Activated CD4-positive, alpha-beta T cell treated with anti-CD3 and anti-CD28 coated beads, Interleukin-2, amount 50 U/mL, for 4 hours (primary cell): ENCODE measurements around the gene ANXA3.
"Not testable (repeated sequence)": the region's sequence is repeated elsewhere in the genome, so short reads cannot be mapped to it uniquely, and the experiment has no call there.

Source experiments
- DNase-seq, 2 experiments: peaks; one replicate each; pipeline ENCODE4 v3.0.0-alpha.2; 2020

The ANXA3 gene

DNA sequence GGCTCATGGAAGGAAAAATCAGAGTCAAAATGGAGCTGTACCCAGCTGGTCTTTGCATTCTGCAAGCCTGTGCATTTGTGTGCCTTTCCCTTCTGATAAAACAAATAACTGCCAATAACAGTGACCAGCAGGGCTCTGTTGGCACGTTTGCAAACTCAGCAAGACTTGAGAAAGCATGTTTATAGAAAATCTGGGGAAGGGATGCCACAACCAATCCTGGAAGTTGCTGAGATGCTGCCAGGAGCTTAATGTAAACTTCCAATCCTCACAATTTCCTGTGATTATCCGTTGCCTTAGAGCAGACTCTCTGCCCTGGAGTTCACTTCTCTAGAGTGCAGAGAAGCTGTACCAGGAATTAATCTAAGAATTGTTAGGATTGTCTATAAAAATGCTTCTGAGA, 6.9 kb upstream of the ANXA3 start:
- no peak for DNase-seq

DNA sequence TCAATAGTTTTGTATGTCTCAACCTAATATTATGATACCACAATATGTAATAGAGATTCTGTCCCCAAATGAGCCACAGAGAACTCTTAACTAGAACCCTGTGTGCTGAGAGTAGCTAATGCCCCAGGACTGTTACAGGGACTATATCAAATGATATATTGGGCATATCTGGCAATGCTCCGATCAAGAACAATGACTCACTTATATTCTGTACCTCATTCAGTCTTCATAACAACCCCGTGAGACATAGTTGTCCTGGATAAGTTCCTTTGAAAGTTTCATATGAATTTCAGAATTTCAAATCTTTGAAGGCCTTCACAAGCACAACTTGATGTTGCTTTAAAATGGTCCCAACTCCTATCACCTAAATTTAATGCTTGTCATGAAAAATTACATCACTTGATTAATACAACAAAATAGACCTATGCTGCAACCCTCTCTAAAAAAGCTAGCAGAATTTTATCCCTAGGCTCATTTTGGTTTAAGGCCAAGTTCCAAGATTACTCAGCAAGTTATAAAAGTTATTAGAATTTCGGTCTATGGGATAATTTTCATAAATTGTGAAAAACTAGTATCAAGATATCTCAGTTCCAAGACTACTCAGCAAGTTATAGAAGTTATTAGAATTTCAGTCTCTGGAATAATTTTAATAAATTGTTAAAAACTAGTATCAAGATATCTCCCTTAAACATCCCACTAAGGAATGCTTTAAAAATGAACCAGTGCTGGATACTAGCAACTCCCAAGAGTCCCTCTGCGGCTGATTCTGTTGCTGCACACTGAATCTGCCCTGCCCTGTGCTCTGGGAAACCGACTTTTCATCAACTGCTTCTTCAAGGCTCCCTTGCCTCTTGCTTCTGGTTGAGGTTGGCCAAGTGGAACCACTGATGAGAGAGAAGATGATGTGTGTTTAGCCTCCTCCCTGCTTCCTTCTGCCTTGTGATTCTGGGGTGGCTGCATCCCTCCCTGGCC, 6.0 kb upstream of the ANXA3 start:
- no peak for DNase-seq

DNA sequence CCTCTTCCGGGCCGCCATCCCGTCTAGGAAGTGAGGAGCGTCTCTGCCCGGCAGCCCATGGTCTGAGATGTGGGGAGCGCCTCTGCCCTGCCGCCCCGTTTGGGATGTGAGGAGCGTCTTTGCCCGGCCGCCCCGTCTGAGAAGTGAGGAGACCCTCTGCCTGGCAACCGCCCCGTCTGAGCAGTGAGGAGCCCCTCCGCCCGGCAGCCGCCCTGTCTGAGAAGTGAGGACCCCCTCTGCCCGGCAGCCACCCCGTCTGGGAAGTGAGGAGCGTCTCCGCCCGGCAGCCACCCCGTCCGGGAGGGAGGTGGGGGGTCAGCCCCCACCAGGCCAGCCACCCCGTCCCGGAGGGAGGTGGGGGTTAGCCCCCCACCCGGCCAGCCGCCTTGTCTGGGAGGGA, 3.7 kb upstream of the ANXA3 start:
- not testable (repeated sequence) for DNase-seq

DNA sequence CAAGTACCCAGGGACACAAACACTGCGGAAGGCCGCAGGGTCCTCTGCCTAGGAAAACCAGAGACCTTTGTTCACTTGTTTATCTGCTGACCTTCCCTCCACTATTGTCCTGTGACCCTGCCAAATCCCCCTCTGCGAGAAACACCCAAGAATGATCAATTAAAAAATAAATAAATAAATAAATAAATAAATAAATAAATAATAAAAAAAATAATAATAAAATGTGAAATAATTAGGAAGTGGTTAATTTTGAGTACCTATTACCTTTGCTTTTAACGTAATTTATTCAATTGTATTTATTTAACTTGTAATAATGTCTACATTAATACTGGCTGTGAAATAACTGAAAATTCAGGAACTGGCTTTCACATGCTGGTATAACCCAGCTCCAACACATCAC, 2.7 kb upstream of the ANXA3 start:
- DNase-seq = not testable (repeated sequence)

DNA sequence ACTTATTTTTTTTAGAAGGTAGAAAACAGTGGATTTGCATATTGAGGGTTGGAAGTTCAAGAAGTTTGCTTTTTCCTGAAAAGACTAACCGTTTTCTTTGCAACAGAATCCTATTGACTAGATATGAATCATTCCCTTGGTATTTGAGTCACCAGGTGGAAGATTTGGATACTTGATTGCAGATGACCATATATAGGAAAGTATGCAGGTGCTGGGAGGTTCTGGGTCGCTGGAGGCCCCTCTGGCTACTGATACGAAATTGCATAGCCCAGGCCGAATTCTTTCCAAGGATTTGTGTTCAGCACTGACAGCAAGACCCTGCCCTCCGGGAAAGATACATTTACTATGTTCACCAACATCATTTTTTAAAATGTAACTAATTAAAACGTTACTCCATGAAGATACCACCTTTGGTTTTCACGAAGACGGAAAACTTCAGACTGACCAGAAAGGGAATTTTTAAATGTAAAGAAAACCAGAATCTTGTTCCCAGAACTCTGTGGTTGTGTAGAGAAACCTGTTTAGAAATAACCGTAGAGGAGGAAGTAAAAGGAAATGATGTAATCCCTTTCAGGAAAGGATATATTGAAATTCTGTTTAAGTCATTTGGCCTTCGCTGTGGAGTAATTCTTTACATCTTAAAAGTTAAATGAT, 946 bp downstream of the ANXA3 start:
- DNase-seq = no peak

DNA sequence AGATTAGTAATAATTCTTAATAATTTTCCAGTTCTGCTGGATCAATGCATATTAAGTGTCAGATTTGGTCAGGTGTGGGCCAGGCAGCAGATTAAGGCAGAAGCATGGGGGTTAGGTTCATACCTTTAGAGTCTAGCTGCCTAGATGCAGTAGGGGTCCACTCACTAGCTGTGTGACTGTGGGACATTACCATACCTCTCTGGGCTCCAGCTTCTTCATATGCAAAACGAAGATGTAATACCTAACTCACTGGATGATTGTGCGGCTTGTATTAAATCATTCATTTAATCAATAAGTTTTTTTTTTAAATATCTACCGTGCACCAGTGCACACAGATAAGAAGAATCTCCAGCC, 1.4 kb downstream of the ANXA3 start:
- no peak for DNase-seq

DNA sequence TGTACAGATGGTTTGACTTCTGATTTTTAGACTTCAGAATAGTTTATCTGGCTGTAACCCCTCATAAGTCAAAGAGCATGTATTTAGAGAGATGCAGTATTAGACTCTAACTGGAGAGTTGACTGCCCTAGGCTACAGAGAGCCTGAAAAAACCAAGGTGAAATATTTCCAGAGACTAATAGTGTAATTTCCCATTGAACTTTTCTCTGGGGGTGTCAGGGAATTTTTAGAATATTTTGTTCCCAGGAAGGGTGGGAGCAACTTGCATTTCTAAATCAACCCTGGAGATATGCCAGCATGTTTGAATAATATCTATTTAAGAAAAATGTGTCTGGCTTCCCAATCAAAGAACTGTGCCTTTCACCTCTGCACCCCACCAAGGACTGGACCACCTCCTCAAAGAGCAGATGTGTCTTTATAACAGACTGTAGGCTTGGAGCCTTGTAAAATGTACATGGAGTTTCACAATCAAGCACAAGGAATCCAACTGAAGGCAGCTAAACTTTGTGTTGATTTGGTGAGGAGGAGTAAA, 2.0 kb downstream of the ANXA3 start:
- no peak for DNase-seq

DNA sequence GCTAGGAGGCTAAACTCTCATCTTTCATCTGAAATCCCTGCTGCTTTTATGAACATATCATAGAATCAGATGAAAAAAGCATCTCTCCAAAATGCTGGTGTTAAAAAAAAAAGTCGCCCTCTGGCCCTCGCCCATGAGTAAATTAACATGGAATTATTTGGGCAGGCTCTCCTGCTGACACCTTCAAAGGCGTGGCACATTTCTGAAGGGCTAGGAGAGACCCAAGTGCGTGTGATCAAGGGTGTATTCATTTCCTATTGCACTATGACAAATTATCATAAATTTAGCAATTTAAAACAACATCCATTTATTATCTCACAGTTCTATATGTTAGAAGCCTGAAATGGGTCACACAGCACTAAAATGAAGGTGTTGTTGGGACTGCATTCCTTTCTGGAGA, 5.1 kb downstream of the ANXA3 start:
- DNase-seq = no peak

DNA sequence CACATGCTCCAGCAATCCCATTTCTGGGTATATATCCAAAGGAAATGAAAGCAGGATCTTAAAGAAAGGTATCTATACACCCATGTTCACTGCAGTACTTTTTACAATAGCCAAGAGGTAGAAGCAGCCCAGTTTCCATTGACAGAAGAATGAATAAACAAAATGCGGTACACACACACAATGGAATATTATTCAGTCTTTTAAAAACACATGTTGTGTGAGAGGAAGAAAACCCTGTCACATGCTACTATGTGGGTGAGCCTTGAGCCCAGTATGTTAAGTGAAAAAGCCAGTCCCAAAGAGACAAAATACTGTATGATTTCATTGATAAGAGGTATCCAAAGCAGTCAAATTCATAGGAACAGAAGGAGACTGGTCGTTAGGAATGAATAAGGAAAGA, 6.3 kb downstream of the ANXA3 start:
- DNase-seq = no peak

DNA sequence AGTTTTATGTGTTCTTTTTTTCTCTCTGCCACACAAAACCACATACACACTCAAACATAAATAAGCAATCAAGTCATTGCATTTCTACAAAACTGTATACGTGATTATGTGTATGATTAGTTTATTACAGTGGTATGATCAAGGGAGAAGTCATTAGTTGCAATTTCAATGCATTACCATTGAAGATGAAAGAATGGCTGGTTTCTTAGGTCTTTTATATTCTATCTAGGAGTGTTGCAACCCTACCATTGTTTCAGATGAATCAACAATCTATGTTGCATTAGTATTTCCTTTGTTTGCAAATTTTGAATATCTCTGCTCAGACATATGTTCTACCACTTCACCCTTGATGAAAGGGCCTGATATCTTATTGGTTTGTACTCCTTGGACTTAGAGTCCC, 6.8 kb downstream of the ANXA3 start:
- no peak for DNase-seq

DNA sequence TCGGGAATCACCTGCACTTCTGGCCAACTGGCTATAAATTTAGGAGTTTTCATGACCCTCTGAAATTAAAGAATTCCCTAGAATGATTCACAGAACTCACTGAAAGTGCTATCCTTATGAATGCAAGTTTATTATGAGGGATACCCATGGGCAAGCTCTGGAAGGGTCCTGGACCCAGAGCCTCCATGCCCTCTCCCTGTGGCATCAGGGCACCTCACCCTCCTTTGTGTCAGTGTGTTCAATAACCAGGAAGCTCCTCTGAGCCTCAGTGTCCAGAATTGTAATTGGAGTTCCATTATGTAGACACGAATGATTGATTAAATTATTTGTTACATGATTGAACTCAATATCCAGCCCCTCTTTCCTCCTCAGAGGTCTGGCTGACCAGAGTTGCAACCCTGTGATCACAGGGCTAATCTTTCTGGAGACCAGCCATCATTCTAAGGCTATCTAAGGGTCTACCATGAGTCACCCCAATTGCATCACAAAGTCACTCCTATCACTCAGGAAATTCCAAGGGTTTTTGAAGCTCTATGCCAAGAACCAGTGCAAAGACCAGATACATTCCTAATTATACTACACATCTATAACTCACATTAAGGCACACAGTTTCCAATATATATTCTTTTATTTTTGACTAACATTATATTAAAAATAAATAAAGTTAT, 8.9 kb downstream of the ANXA3 start:
- DNase-seq = no peak

DNA sequence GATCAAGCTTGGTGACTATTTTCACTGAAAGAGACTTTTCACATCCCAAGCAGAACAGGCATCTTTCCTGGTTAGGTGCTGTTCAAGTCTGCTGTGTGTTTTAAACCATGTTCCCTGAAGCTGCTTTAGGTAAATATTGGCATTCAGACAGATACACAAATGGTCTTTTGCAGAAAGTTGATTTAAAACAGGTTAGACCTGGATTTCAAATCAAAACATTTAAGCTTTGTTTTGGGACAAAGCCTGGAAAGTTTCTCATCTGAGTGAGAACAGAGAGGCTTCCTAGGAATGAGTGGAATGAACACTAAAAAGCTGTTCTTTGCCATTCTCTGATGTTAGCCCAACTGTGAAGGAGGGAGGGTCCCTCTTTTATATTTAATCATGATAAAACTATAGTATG, 10.1 kb downstream of the ANXA3 start:
- no peak for DNase-seq

DNA sequence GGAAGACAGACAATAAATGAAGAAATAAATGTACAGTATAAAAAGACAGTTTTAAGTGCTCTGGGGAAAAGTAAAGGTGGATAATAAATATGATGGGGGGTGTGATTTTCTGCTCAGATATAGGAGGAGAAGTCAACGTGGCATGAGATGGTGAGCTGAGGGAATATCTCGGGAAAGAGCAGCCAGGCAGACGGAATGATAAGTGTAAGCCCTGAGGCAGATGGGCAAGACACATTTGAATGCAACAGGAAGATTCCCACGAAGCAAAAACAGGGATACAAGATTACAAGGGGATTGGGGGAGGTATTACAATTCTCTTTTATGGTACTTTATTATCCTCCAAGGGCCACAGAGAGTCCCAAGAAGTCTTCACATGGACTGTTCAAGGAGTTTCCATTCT, 11.1 kb downstream of the ANXA3 start:
- no peak for DNase-seq

DNA sequence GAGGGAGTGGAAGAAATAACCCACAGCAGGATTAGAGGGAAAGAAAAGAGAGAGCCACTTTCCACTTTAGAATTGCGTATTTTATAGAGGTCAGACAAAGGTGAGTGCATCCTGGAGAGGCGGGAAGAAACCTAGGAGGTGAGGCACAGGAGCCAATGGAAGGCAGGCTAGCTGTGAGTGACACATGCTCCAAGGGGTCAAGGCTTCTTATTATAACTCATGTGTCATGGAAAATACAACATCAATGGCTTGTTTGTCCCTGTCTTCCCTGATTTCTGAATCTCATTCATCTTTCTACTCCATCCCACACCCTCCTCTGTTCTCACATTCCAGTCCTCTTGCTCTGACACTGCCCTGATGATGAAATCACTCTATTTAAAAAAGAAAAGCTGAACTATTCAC, 14.4 kb downstream of the ANXA3 start:
- no peak for DNase-seq

DNA sequence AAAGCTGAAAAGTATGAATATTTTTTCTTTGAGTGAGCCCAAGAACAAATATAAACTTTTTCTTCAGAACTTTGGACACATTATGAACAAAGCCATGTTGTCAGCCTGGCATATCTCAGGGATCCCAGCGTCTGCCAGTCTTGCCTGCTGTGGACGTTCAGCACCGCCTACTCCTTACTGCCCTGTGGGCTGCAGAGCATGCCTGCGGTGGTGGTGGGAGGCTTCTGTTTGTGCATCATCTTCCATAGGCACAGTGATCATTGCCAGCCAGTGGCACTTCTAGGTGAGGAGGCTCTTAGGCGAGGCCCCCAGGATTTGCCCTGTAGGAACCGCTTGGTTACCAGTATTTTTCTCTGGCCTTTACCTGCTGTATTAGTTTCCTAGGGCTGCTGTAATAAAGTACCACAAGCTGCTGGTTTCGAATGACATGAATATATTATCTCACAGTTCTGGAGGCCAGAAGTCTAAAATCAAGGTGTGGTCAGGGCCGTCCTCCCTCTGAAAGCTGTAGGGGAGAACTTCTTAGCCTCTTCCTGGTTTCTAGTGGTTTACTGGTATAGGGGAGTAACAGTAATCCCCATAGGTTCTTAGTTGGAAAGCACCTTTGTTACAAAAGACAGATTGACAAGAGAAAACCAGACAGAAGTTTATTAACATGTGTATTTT, 15.4 kb downstream of the ANXA3 start:
- DNase-seq = no peak

DNA sequence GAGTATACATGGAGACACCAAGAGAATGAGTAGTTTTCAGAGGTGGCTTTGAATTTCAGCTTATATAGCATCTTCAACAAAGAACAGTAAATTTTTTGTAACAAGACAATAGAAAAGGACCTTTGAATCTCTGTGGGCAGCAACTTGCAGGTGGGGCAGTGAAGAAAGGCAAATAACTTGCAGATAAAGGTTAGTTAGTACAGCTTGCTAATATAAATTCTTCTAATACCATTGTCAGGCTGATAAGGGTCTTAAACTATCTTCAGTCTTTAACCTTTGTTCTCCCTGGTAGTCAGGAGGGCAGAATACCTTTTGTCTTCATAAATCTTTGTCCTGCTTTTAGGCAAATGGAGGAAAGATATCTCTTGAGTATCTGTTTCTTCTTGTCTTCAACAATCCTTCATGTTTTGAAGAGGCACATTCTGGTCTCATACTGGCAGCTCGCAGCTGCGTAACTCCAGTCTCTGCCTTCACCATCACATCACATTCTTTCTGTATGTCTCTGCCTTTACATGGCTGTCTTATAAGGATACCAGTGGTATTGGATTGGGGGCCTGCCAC, 16.0 kb downstream of the ANXA3 start:
- no peak for DNase-seq

DNA sequence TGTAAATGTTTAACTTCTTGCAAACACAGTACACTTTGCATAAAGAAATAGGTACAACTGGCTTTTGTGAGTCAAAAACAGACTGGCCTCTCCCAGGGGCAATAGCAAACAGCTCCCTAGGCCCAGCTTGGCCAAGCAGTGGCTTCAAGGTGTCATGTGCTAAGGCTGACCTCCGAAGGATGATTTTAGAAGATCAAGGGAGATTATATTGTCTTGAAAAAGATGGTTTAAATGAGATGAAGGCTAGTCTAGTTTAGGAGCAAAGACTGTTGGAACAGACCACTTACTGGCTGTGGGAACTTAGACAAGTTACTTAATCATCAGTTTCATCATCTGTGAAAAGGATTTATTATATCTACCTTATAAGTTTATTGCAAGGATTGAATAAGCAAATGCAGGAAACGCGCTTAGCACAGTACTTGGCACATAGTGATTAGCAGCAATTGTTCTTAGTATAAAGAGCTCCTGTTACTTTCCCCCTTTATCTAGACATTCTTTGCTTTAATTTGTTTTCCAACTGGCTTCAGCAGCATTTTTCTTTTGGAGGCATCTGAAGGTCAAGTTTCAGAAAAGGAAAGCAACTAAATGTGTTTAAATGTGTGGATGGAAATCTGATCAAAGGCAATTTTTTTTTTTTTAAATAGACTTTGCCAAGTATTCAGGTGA, 17.2 kb downstream of the ANXA3 start:
- no peak for DNase-seq

DNA sequence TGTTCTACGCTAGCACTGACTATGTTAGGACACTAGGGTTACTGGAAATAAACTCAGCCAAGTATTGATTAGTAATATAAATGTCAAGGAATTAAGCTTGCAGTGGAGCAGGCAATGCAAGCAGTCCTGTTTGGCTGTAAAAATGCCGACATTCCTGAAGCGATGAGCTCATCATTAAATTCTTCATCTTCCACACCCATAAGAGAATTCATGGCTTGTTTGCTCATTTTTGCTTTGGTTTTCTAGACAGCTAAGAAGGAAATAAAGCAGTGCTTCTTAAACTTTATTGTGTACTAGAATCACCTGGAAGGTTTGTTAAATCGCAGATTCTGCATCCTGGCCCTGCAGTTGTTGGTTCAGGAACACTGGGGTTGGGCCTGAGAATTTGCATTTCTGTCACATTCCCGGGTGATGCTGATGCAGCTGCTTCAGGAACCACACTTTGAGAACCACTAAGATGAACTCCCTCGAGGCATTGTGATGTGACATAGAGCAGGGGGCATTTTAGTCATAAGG, 17.8 kb downstream of the ANXA3 start:
- no peak for DNase-seq

DNA sequence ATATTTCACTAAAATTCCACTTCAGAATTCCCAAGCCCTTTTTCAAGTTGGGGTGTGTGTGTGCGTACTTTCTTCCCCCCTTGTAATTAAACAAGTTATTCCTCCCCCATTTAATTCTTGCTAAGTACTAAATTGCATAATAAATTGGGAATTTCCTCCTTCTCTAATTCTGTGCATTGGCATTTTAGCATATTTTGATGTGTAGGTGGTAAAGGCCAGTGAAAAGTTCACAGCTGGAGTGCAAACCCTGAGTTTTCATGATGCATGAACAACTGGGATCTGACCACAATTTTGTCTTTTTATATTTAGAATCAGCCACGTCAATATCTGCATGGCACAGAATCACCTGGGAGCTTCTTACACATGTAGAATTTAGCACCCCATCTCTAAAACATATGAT, 18.5 kb downstream of the ANXA3 start:
- no peak for DNase-seq

DNA sequence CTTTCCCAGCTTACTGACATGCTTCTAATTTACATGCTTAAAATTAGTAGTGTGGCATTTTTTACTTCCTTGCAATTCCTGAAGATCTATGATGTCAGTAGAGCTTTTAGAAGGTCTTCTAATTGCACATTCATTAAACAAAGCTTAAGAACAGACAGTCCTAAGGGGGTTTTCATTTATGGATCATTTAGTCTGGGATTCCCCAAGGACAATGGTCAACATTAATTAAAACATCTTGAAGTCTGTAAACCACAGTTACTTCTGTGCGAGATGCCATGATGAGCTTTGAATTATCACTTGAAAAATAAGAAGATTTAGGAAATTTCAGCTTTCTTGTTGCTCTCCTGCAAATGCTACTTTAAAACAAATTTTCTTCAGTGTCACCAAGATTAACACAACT, 20.2 kb downstream of the ANXA3 start:
- no peak for DNase-seq

DNA sequence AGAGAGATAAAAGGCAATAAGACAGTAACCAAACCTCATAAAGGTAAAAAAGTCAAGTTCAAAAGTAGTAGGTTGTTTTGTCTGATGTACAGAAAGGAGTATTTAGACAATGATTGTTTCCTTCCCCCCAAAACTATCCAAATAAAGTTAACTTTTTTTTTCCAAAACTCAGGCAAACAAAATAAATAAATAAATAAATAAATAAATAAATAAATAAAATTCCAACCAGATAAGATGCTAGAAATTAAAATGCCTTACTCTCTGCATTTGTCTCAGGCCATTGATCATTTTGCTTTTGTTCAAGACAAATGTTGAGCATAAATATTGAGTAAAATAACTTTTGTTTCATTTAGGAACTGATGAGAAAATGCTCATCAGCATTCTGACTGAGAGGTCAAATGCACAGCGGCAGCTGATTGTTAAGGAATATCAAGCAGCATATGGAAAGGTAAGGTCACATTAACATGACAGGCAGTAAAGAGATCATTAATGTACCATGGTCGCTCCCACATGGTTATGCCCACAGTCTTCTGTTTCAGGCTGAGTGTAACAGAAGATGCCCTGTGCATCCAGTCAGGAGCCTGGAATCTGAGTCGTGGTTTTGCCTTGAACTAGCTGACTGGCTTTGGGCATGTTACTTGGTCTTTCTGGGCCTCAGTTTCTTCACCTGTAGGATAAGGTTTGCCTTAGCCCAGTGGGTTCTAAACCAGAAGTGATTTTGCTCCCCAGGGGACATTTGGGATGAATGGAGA, 27.3 kb downstream of the ANXA3 start:
- DNase-seq = no peak
